Hematopoietic multipotent progenitor cell treated with erythropoietin and hydrocortisone succinate and interleukin-3 and kit ligand, for 17 days (in vitro differentiated cells): Measurements from ENCODE around the gene LYSMD2.

Source experiments
- DNase-seq: peaks from one replicate; pipeline ENCODE4 v3.0.0-alpha.2; 2015; ENCODE audit warnings: low spot score

LYSMD2 gene

GRCh38 chr15:51718746-51719145, 18.7 kb downstream of the LYSMD2 start:
- DNase-seq = no peak

DNA sequence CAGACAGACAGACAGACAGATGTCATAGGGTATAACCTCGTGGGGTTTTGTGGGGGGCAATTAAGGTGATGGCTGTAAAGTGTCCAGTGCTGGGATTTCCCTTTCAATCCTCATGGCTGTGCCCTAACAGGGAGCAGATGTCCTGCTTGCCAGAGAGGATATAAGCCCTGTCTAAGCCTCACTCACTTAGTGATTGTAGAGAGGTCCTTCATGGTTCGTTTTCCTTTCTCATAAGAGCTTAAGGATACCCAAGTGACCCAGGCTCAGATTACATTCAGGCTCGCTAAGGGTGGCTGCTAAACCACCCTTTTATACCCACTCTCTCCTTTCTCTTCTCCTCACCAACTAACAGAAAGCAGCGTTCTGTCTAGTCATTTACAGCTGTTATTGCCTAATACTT, 19.2 kb downstream of the LYSMD2 start:
- DNase-seq = no peak

GRCh38 chr15:51714911-51715310, 22.5 kb downstream of the LYSMD2 start:
- no peak for DNase-seq

DNA sequence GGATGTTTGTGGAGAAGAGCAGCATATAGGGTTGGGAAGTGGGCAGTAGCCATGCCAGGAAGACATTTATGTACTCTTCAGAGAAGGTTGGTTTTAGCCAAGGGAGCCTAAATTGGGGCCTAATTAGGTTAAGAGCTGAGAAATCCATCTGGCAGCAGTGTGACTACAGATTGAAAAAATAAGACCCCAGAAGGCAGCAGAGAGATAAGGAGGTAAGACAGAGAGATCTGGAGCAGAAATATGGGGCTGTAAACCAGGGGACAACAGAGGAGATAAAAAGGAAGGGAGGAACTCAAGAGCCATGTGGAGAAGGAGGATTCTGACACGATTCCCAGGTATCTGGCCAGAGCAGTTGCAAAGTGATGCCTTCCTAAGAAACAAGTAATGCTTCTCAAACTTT, 23.3 kb downstream of the LYSMD2 start:
- no peak for DNase-seq

GRCh38 chr15:51709031-51709430, 28.4 kb downstream of the LYSMD2 start:
- no peak for DNase-seq

DNA sequence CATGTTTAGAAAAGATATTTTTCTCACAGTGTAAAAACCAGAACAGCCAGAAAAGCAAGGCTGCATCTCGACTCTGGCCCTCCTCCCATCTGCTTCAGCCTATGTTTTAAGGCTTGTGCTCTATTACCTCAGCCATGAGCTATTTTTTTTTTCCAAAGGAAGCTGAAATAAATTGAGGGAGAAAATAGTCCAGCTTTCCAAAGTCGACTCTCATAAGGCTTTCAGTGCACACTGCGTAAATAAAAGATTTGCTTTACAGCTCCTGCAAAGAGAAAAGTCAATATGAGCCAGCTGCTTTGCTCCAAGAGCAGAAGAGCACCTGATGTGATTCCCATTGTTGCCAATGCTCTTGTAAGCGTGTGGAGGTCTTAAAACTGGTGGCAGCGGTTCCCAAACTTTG, 29.4 kb downstream of the LYSMD2 start:
- DNase-seq = no peak

DNA sequence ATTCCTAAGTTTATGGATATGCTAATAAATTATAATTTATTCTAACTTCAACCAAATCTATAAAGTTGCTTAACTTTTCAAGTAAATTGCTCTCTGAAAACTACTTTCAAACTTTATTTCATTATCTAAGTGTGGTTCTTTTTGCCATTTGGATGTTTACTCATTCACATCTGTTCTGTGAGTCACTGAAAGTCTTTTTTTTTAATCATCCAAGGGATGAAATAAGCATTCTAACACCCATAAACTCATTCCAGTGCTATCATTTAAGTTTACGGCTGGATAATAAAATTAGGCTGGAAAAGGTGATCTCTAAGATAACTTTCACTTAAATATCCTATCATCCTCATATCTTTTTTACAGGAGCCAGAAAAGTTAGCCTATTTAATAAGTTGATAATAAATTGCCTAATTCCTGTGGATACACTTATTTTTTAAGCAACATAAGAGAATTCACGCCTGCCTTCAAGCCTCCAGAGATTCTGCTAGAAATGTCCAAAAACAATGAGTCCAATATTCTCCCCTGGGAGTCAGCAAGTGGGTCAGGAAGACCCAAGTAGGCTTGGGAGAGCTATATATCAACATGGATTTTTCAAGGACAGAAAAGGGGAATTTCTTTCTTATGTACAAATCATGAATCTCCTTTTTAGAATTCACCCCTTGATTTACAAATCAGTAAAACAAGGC, 30.4 kb downstream of the LYSMD2 start:
- DNase-seq = no peak

DNA sequence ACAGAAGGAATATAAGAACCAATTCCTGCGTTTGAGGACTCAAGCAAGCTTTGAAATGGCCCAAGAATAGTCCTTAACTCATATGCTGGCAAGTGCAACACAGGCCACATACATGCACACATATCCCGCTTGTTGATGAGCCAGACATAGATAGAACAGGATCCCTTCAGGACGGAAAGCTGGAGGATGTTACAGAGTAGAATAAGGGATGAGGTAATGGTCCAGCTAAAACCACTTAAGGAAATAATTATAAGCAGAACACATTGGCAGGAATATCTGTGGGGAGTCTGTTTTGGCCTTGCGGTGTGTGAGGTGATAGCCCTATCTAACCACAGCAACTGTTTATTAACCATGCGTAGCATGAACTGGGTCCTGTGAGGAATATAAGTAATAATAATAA, 31.2 kb downstream of the LYSMD2 start:
- no peak for DNase-seq

- no peak for DNase-seq
Observed at GRCh38 chr15:51702710-51703109, 34.7 kb downstream of the LYSMD2 start.

DNA sequence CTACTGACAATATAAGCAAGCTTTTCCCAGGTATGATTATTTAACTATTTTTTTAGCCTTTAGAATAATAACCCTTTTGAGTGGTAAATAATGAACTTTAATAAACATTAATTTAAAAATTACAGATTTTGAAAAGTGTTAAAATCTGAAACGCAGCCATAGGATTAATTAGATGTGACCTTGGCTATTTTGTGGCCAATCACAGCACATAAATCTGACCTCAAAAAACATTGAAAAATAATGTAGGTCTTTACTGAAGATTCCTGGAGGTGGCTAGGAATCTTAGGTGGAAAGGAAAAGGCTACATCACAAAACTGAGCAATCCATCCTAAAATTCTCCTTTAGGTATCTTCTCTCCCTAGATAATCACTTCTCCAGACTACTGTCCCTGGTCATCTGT, 38.1 kb downstream of the LYSMD2 start:
- no peak for DNase-seq

GRCh38 chr15:51697163-51697562, 40.3 kb downstream of the LYSMD2 start:
- DNase-seq = no peak

DNA sequence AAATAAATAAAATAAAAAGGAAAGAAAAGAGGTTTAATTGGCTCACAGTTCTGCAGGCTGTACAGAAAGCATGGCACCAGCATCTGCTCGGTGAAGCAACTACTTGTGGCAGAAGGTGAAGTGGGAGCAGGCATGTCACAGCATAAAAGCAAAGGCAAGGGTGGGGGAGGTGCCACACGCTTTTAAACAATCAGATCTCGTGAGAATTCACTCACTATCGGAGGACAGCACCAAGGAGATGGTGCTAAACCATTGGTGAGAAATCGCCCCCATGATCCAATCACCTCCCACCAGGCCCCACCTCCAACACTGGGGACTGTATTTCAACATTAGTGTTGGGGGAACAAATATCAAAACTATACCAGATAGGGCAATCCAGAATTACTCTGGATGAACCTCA, 40.9 kb downstream of the LYSMD2 start:
- no peak for DNase-seq

DNA sequence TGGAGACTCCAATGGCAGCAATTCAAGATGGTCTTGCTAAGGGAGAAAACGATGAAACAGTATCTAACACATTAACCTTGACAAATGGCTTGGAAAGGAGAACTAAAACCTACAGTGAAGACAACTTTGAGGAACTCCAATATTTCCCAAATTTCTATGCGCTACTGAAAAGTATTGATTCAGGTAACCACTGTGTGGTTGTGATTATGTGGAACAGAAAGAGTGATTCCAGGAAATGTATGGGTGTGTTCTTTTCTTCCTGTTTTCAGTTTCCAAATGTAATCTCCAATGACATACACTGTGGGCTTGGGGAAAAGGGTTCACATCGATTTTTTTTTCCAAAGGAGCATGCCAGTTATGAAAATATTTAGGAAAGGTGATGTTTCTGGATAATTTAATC, 45.3 kb downstream of the LYSMD2 start:
- DNase-seq = no peak

GRCh38 chr15:51688863-51689262, 48.6 kb downstream of the LYSMD2 start:
- no peak for DNase-seq

DNA sequence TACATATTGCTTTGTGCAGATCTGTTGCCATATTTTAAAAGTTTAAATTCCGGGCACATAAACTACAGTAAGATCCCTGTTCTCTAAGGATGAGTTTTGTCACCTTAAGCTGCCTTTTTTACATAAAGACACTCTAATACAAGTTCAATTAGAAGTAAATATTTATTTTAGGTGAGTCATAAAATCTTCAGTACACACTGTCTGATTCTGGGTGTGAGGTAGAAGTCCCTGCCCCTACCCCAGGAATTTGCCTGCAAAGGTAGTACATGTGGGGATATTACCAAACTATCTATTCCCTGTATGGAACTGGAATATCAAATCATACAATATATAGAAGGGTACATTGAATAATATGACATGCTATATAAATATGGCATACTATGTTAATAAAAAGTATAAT, 49.9 kb downstream of the LYSMD2 start:
- DNase-seq = no peak

GRCh38 chr15:51681303-51681963, 56.0 kb downstream of the LYSMD2 start, which contains the start of gene SCG3:
Gene SCG3, plus strand, starts transcription at chr15:51681503. Its CDS starts 253 bp downstream, at chr15:51681756.
- DNase-seq = no peak

- DNase-seq = no peak
Observed at GRCh38 chr15:51680321-51680720, 57.1 kb downstream of the LYSMD2 start.

GRCh38 chr15:51678096-51678495, 59.4 kb downstream of the LYSMD2 start:
- DNase-seq = no peak

GRCh38 chr15:51677452-51677851, 60.0 kb downstream of the LYSMD2 start:
- no peak for DNase-seq

GRCh38 chr15:51677021-51677420, 60.4 kb downstream of the LYSMD2 start:
- no peak for DNase-seq

DNA sequence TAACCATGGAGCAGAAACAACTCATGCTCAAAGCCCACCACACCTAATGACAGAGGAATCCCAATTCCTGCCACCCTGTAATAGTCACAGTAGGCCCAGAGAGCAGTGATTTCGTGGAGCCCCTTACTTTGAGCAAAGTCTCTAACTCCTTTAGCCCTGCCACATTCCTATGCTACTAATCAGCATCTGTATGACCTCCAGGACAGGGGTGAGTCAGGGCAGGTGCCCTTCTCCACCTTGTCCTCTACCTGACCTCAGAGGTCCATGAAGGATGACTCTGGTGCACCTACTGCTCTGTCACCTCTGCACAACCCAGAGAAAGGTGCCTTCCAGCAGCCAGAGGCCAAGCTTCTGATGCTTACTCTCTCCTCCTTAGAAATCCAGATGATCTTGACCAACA, 62.2 kb downstream of the LYSMD2 start:
- no peak for DNase-seq
